T-helper 17 cell (primary cell): ENCODE measurements around the gene C9orf152. TPM values are rescaled to one million over a fixed set of nuclear protein-coding genes. Genes with fewer than 3 reads are reported as not detected.
A peak's percentile ranks its signal among the peaks of the same experiment; 100 is the strongest.
"Not testable (repeated sequence)": the region's sequence is repeated elsewhere in the genome, so short reads cannot be mapped to it uniquely, and the experiment has no call there.

Experiments
- ATAC-seq: fragments of 150-1000 bp; cut with Tn5 transposase; 2 replicates; pipeline ENCODE4 v1.10.0; 2021; ENCODE audit warnings: mild to moderate bottlenecking, moderate library complexity
- DNase-seq, 3 donors: peaks; one replicate each; pipeline versions ENCODE4 v3.0.0 to v3.0.0-alpha.2; 2020 to 2021
- H3K9me3 ChIP-seq: one replicate; pipeline ENCODE4 v1.7.0; 2013; ENCODE audit warnings: low read length, mild to moderate bottlenecking; ENCODE audit not compliant: control insufficient read depth, poor library complexity, severe bottlenecking
- H3K27ac Mint-ChIP-seq: one replicate; pipeline ENCODE4 v1.8.0; 2022; ENCODE audit warnings: mild to moderate bottlenecking, moderate library complexity, mixed read lengths
- H3K27me3 Mint-ChIP-seq: one replicate; pipeline ENCODE4 v1.8.0; 2022; ENCODE audit warnings: mixed read lengths
- H3K36me3 Mint-ChIP-seq: one replicate; pipeline ENCODE4 v1.8.0; 2022; ENCODE audit warnings: low read depth, mixed read lengths
- H3K4me1 Mint-ChIP-seq: one replicate; pipeline ENCODE4 v1.8.0; 2022; ENCODE audit warnings: mild to moderate bottlenecking, mixed read lengths
- H3K4me3 Mint-ChIP-seq: one replicate; pipeline ENCODE4 v1.8.0; 2022; ENCODE audit warnings: mild to moderate bottlenecking, moderate library complexity, mixed read lengths
- total RNA-seq, 4 donors: library from RNA in 2 of 4; stranded (reverse) in 2 of 4; gene quantifications; one replicate each; pipeline ENCODE4 v1.2.3 and lab custom pipeline; 2022 to 2026

Gene C9orf152, protein sequence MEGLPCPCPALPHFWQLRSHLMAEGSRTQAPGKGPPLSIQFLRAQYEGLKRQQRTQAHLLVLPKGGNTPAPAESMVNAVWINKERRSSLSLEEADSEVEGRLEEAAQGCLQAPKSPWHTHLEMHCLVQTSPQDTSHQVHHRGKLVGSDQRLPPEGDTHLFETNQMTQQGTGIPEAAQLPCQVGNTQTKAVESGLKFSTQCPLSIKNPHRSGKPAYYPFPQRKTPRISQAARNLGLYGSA
- total RNA-seq (not detected), total RNA-seq (lab: John Stamatoyannopoulos, UW) (0.08 to 0.12 reads per million in 2 donors)

DNA sequence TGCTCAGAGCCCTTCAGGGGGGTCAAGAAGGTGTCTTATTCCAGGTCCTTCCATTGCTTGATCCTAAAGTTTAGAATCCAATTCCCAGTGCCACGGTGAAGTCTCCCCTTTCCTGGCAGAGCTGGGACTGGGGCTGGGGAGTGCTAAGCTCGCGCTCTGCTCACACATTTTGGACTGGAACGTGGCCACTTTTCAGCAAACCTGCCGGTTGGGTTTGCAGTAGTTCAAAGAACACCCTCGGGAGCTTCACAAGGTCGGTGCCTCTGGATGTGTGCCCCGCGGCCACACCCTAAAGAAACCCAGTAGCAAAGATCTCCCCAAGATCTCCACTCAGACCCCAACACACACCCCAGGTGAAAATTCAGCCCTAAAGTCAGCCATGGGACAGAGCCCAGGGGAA is at the start of gene C9orf152:
Gene C9orf152 (minus strand): TSS at position 129 of the 400 bp plus-strand sequence. CDS start 580 bp downstream, outside the sequence.
- ATAC-seq: no peak

DNA sequence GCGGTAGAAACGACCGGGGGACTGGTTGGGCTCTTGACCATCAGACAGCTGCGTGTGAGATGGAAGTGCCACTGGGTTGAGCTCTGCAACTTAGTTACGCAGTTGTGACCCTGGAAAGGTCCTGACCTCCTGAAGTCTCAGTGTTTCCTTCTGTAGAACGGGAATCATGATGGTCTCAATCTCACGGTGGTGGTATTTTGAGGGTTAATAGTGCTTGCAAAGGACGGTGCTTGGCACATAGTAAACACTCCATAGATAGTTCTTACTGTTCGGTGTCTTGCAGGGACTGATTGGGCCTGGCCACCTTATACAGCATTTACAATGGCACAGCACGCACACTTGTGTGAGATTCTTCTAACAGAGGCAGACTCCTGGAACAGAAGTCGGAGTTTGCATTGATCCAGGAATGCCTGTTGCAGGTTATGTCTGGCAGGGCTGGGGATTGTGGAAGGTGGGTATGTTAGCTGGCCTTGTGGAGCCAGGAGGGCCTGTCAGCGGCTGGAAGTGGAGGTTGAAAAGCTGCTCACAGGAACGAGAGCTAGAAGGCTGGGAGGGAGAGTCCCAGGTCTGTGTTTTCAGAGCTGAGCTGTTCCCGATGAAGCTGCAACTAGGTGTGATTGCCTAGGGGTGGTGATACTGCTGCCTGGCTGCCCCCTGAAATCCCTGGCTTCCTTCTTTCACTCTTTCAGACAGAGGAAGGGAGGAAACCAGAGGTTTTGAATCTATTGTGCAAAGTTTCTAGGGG is 49.3 kb upstream of the C9orf152 start:
- Mint-ChIP-seq H3K27me3 (no peaks in the 10 kb centered on the region), H3K4me1 (peaks cover 44% of the 10 kb centered on the region)
- no peak for ATAC-seq

More for the DNA sequence above, at the start of gene C9orf152:
- H3K9me3 ChIP-seq: no peaks in the 10 kb centered on the region
- Mint-ChIP-seq H3K27me3 (peaks cover 48% of the 10 kb centered on the region), H3K27ac (no peak within 1 kb of the TSS), H3K4me1 (no peaks in the 10 kb centered on the region), H3K4me3 (no peak within 1 kb of the TSS), H3K36me3 (peaks cover 2% of the 10 kb centered on the region)
- no peak for DNase-seq

DNA sequence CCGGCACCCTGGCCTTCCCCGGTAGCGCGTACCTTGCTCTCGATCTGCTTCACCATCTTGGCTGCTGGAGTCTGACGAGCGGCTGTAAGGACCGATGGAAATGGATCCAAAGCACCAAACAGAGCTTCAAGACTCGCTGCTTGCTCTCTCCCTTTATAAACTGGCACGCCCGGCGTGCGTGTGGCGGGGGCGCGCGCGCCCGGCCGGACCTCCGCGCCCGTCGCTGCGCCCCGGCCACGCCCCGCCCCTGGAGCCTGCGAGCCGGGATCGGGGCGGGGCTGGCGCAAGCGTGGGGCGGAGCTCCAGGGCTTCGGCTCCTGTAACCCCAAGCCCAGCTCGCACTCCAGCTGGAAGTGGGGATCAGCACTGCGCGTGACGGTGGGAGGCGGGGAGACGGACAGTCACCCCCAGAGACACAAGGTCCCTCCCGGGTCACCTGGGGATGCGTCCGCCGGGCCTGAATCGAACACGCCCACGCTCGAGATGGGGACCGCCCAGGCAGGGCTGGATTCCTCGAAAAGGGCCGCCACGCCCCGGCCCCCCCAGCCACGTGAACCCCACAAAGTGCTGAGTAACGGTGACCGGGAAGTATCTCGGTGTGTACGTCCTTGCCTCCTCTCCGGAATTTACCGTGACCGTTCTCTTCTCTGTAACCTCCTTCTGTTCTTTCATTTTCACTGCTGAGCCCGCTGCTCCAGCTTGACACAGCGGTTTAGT is 48.6 kb upstream of the C9orf152 start, which contains the start of gene TXN:
Gene TXN (minus strand): TSS at position 128 of the 717 bp plus-strand sequence. CDS start 72 bp downstream, at position 56.
- no peaks in the 10 kb centered on the region for H3K27me3 Mint-ChIP-seq
- H3K36me3 Mint-ChIP-seq: peaks cover 2% of the 10 kb centered on the region
- peaks cover 44% of the 10 kb centered on the region for H3K4me1 Mint-ChIP-seq
- no peaks in the 10 kb centered on the region for H3K9me3 ChIP-seq
- peak within 1 kb of the TSS; percentile 97 for H3K4me3 Mint-ChIP-seq
- ATAC-seq (peak; percentile 82), DNase-seq (peak; percentile 69 to 80 (median 78))
- H3K27ac Mint-ChIP-seq: peak within 1 kb of the TSS; percentile 94

More for the DNA sequence above, 49.3 kb upstream of the C9orf152 start:
- Mint-ChIP-seq H3K4me3 (peak overlapping the region; percentile 97), H3K27ac (peak overlapping the region; percentile 94), H3K36me3 (peaks cover 2% of the 10 kb centered on the region)
- no peak for DNase-seq
- H3K9me3 ChIP-seq: no peaks in the 10 kb centered on the region

DNA sequence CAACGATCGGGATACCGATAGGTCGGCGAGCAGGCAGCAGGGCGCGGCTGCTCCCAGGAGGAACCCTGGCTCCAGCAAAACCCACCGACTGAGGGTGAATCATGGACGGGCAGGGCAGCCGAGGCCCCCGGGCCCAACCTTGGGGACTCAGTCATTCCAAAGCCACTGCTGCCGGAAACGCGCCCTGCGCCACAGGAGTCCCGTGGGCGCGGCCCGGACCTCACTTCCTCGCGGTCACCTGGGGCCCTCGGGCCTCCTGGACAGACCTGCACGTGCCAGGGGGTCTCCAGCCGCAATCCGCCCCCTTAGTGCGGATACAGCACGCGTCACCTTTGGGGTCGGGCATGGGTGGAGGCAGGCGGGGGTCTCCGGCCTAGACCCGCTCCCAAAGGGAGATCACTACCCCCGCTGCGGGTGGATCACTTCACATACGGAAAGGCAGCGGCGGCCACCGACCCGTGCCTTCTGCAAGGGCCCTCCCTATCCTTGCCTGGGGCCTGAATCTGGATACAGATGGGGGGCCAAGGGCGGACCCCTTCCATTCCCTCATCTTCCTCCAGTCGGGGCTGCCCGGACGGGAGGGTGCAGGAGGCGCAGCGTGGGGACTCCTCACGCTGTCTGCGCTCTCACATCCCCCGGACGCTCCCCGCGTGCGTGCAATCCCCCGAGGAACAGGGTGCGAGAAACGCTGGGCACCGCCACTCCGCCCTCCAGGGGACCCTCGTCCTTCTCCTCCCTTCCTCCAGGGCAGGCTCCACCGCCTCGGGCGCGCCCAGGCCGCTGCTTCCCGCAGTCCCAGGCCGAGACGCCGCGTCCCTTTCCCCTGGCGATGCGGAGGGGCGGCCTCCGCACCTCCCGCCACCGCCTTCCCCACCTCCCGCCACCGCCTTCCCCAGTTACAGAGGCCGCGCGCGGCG is 47.8 kb upstream of the C9orf152 start:
- Mint-ChIP-seq H3K4me3 (peak overlapping the region; percentile 97), H3K27ac (peak overlapping the region; percentile 94), H3K36me3 (peaks cover 2% of the 10 kb centered on the region), H3K27me3 (no peaks in the 10 kb centered on the region), H3K4me1 (peaks cover 46% of the 10 kb centered on the region)
- DNase-seq (peak; percentile 7 to 32 (median 28)), ATAC-seq (peak; percentile 20)
- H3K9me3 ChIP-seq: no peaks in the 10 kb centered on the region

DNA sequence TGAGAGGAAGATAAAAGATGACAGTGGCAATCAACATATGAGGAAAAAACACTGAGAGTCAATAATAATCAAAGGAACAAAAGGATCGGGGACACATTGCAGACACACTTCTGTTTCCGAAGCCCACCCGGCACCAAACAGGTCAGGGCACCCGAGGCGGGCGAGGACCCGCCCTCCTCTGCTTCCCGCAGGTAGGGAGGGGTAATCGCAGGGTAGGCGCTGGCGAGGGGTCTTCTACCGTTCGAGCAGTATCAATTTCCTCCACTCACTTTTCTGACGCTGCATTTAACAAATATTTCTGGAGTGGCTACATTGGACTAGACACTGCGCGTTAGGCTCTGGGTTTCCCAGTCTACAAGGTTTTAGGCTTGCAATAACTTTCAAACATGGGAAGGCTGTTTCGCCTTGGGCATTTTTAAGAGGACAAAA is 47.1 kb upstream of the C9orf152 start:
- DNase-seq (peak in 1 of 3 donors; percentile 9), ATAC-seq (no peak)
- Mint-ChIP-seq H3K4me3 (peak overlapping the region; percentile 97), H3K27ac (peak overlapping the region; percentile 94), H3K36me3 (peaks cover 2% of the 10 kb centered on the region), H3K27me3 (no peaks in the 10 kb centered on the region), H3K4me1 (peaks cover 46% of the 10 kb centered on the region)
- no peaks in the 10 kb centered on the region for H3K9me3 ChIP-seq

DNA sequence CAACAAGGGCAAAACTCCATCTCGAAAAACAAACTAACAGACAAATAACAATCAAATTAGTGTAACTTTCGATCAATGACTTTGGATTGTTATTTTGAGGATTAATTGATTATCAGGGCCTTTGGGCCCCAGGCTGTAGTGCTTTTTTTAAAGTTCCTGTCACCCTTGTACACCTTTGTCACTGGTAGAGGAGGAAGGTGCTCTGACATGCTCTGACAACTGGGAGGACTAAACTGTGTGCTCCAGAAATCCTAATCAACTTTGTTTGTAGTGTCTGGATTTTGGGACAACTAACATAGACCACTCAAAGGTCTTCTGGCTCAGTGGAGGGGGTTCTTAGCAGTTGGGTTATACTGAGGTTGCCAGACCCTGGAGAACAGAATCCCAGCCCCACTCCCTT is 46.5 kb upstream of the C9orf152 start:
- H3K36me3 Mint-ChIP-seq: peaks cover 2% of the 10 kb centered on the region
- H3K4me3 Mint-ChIP-seq: peak overlapping the region; percentile 97
- ATAC-seq (no peak), DNase-seq (no peak)
- peak overlapping the region; percentile 94 for H3K27ac Mint-ChIP-seq
- peaks cover 46% of the 10 kb centered on the region for H3K4me1 Mint-ChIP-seq
- H3K9me3 ChIP-seq: no peaks in the 10 kb centered on the region
- H3K27me3 Mint-ChIP-seq: no peaks in the 10 kb centered on the region

DNA sequence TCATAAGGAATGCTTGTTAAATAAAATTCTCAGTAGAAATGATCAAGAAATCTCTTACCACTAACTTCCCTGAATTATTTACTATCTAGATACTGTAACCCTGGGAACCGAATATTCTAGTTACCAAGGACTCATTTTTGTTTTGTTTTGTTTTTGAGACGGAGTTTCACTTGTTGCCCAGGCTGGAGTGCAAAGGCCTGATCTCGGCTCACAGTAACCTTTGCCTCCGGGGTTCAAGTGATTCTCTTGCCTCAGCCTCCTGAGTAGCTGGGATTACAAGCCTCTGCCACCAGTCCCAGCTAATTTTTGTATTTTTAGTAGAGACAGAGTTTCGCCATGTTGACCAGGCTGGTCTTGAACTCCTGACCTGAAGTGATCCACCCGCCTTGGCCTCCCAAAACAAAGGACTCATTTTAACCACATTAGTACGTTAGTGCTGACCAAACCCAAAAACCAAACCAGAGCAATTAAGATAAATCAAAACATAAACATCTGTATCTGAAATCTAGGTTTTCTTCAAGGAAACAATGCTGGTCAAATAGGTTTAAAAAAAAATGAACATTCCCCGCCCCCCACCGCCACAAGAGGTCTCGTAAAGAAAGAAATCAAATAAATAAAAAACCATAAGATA is 44.7 kb upstream of the C9orf152 start:
- H3K9me3 ChIP-seq: no peaks in the 10 kb centered on the region
- ATAC-seq: peak; percentile 3
- Mint-ChIP-seq H3K4me1 (peaks cover 42% of the 10 kb centered on the region), H3K27ac (peak overlapping the region; percentile 94), H3K36me3 (peaks cover 2% of the 10 kb centered on the region), H3K4me3 (peak overlapping the region; percentile 53), H3K27me3 (no peaks in the 10 kb centered on the region)
- no peak for DNase-seq

DNA sequence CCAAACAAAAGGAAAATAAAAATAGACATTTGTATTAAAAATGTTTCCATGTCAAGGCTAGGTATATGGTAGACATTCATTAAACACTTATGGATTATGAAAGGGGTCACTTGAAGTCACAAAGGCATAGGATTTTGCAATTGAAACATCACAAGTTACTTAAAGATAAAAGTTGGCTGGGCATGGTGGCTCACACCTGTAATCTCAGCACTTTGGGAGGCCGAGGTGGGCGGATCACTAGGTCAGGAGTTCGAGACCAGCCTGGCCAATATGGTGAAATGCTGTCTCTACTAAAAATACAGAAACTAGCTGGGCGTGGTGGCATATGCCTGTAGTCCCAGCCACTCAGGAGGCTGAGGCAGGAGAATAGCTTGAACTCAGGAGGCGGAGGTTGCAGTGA is 43.8 kb upstream of the C9orf152 start:
- H3K27me3 Mint-ChIP-seq, DNase-seq, H3K4me3 Mint-ChIP-seq, ATAC-seq, H3K9me3 ChIP-seq, H3K36me3 Mint-ChIP-seq: not testable (repeated sequence)
- Mint-ChIP-seq H3K4me1 (peaks cover 34% of the 10 kb centered on the region), H3K27ac (peak overlapping the region; percentile 94)

DNA sequence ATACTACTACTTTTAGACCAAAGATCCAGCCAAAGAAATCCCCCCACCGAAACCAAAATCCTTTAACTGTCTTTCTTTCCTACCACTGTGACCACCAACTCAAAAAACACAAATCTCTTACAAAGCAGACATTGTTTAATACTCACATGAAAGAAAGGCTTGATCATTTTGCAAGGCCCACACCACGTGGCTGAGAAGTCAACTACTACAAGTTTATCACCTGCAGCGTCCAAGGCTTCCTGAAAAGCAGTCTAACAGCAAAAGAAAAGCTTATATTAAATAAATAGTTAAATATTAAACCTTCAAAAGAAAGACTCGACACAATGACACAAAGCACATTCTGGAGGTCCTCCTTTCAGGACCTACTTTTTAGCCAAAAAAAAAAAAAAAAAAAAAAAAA is 43.3 kb upstream of the C9orf152 start:
- H3K9me3 ChIP-seq: no peaks in the 10 kb centered on the region
- no peak for ATAC-seq
- Mint-ChIP-seq H3K27me3 (no peaks in the 10 kb centered on the region), H3K4me3 (no peak overlapping the region), H3K36me3 (peaks cover under 1% of the 10 kb centered on the region), H3K4me1 (peaks cover 32% of the 10 kb centered on the region), H3K27ac (peak overlapping the region; percentile 94)
- no peak for DNase-seq

DNA sequence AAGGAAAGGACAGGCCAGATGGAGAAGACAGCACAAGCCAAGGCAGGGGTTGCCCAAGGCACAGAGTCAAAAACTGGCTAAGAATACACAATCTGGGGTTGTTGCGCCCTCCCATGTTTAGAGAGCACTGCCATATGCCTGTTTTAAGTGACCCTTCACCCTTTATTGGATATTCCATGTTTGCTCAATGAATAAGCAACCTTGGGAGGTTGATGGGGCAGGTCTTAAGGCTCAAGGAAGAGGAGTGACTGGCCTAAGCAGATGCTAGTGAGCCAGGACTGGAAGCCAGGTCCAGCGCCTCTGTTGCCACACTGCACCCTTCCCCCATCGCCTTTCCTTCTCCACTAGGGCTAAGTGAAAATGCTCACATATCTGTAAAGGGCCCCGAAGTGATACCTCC is 41.6 kb upstream of the C9orf152 start:
- ATAC-seq (no peak), DNase-seq (no peak)
- no peaks in the 10 kb centered on the region for H3K9me3 ChIP-seq
- Mint-ChIP-seq H3K4me3 (no peak overlapping the region), H3K36me3 (no peaks in the 10 kb centered on the region), H3K4me1 (peaks cover 24% of the 10 kb centered on the region), H3K27me3 (no peaks in the 10 kb centered on the region), H3K27ac (no peak overlapping the region)

DNA sequence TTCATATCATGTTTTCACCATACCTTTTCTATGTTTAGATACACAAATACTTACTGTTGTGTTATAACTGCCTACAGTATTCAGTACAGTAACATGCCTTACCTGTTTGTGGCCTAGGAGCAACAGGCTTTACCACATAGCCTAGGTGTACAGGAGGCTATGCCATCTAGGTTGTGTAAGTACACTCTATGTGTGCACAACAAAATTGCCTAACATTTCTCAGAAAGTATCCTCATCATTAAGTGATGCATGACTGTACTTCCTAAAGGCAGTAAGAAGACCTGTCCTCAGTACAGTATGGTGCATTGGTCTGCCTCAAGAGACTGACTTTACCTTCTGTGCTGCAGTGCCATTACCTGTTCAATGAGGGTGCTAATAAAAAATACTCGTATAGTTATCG is 40.4 kb upstream of the C9orf152 start:
- no peak overlapping the region for H3K4me3 Mint-ChIP-seq
- ATAC-seq (no peak), DNase-seq (no peak)
- H3K36me3 Mint-ChIP-seq: no peaks in the 10 kb centered on the region
- peaks cover 14% of the 10 kb centered on the region for H3K4me1 Mint-ChIP-seq
- H3K27me3 Mint-ChIP-seq: no peaks in the 10 kb centered on the region
- no peaks in the 10 kb centered on the region for H3K9me3 ChIP-seq
- H3K27ac Mint-ChIP-seq: no peak overlapping the region

DNA sequence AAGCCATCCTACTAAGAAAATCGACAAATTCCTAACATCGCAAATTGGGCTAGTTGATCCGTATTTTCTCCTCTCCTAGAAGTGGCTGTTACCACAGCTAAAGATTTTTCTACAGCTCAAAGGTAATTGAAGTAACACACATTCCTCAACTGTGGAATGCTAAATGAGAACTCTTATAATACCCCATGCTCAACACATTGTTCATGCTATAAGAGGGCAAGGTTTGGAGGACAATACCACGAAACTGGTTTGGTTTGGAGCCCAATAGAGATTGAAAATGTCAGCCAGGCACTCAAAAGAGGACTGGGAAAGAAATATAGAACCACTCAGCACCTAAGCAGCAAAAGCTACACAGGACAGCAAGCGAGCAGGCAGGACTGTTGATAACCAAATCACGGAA is 38.3 kb upstream of the C9orf152 start:
- DNase-seq (no peak), ATAC-seq (no peak)
- H3K4me1 Mint-ChIP-seq: peaks cover 4% of the 10 kb centered on the region
- no peak overlapping the region for H3K27ac Mint-ChIP-seq
- H3K36me3 Mint-ChIP-seq: no peaks in the 10 kb centered on the region
- no peaks in the 10 kb centered on the region for H3K27me3 Mint-ChIP-seq
- no peaks in the 10 kb centered on the region for H3K9me3 ChIP-seq
- no peak overlapping the region for H3K4me3 Mint-ChIP-seq
